Stimulated activated CD8-positive, alpha-beta memory T cell treated with anti-CD3 and anti-CD28 coated beads, Interleukin-15, amount 100 ng/mL, for 4 hours (primary cell): ENCODE data around the gene DLST.
"Not testable (repeated sequence)": the region's sequence is repeated elsewhere in the genome, so short reads cannot be mapped to it uniquely, and the experiment has no call there.

Source experiments
- DNase-seq, 2 donors: peaks; one replicate each; pipeline ENCODE4 v3.0.0-alpha.2; 2020; ENCODE audit warnings: low read depth in 2 of 2

DLST gene

DNA sequence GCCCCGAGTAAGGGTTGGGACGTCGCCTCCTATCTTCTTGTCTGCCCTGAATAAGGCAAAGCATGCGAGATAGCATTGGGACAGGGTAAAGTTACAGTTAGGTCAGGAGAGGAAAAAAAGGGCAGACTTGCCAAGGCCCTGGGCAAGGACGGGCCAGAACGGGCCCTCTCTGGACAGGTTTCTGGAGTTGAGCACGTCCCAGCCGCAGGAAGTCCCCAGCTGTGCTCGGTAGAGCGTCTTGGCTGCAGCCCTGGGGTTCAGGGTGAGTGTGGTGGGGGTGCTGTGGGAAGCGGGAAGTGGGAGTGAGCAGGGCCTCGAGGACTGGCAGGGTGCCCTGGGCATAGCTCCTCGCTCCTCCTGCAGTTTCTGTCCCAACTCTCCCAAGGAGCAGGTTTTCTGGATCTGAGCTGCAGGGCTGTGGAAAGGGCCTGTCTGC is 35.9 kb downstream of the DLST start:
- DNase-seq = no peak

DNA sequence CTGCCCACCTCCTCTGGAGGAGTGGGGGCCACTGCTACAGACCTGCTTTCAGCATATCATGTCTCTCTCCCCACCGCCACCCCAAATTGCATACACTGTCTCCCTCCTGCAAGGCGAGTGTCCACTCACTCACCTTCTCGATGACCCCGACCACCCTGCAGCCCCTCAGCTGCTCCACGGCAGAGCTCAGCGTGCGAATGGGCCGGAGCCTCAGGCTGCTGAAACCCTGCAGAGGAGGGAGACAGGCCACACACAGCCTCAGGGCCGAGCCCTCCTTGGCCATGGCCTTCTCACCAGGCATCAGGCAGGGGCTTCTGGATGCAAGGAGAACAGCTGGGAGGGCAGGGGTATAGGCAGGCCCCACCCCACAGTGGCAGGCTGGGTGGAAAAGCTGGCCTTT is 36.7 kb downstream of the DLST start:
- DNase-seq = no peak

DNA sequence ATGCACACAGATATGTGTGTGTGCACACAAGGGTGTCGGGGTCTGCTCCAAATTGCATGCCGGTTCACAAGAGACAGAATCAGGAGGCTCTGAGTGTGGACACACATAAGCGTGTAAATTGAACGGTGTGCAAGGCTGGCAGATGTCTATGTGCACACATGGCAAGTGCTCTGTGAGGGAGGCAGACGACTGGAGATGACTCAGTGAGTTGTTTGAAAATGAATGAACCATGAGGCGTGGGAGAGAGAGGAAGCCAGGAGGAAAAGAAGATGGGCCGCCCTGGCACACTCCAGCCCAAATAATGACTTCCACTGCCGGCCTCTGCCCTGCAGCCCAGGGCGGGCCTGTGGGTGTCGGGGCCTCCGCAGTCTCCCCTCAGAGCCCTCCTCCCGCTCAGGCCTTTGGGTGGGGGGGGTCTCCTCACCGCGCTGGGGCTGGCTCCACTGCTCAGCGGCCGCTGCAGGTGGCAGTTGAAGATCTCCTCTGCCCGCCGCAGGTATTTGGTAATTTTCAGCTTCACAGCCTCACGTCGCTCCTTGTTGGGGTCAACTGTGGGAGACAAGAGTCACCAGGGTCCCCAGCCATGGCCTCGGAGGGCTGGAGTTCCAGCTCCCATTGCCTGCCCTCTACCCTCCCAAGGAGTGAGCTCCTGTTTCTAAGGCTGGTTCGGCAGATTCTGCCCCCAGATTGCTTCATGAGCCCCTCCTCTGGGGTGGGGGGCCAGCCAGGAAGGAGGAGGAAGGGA is 37.9 kb downstream of the DLST start:
- DNase-seq = no peak

DNA sequence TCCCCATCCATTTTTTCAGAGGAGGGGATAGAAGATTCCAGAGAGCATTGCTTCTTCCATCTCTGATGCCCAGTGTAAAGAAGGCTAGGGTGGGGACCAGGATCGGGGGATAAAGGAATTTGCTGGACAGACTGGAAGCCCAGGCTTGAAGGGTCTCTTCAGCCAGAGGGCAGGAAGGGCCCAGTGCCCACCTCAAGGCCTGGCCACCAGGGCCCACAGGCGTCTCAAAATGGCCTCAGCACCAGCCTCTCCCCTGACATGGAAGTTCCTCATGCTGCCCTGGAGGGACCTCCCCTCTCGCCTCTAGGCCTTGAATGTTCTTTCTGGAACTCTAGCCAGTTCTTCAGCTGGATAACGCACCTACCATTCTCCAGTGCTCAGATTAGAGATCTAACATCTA is 38.6 kb downstream of the DLST start:
- DNase-seq = no peak

- DNase-seq = no peak
Measured at GRCh38 chr14:74921053-74921620, 39.4 kb downstream of the DLST start.

- DNase-seq = no peak
Measured at GRCh38 chr14:74921987-74922751, 40.5 kb downstream of the DLST start.

DNA sequence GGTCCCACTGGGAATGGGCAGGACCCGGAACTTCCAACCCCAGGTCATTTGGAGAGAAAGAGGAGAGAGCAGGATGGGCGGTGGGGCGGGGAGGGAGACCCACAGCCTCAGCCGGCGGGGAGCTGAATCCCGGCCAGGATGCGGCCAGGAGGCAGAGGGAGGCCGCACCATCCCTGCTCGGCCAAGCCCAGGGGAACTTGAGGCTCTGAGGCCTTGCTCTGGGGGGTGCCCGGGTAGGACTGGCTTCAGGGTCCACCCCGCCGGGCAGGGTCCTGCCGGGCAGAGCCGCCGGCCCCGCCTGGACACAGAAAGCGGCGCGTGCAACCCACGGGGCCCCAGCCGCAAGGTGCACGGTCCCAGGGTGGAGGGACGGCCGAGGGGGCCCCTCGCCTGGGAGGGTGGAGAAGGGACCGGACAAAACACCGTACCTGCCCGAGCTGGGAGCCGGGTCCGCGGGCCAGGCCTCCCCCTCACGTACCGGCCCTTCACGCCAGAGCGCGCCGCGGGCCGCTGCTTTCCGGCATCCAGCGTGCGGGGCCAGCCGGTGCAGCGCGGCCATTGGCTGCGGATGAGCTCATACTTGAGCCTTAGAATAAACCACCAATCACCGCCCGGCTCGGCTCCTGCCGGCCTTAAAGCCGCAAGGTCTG is 41.2 kb downstream of the DLST start, which contains the start of gene RPS6KL1:
Gene RPS6KL1 (minus strand): TSS at position 509 of the 650 bp plus-strand sequence. CDS start 1,719 bp downstream, outside the sequence.
- peak; percentile 12 to 19 for DNase-seq

DNA sequence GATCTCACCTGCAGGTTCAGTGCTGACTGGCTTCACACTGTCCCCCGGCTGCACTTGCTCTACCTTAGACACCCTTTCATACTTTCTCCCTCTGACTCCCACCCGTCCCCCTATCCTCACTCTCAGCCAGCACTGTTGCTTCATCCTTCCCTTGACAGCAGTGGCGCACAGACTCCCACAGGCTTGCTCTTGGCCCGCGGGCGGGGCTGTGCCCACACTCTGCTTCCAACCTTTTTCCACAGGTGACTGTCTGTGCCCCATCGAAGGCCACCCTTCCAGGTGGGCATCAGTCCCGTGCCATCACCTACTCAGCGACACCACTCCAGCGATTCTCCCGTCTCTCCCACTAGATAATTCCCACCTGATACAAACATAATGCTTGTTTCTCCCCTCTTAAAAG is 42.3 kb downstream of the DLST start:
- no peak for DNase-seq

- no peak for DNase-seq
Measured at GRCh38 chr14:74927225-74927624, 45.5 kb downstream of the DLST start.

DNA sequence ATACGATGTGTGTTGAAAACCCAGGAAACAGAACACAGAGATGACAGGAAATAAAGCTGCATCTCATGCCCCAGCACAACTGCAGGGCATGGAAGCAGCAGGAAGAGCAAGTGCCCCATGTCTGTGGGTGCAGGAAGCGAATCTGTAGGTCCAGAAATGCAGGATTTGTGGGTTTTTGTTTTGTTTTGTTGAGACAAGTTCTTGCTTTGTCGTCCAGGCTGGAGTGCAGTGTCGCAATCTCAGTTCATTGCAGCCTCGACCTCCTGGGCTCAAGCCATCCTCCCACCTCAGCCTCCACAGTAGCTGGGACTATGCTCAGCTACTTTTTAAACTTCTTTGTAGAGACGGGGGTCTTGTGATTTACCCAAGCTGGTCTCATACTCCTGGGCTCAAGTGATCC is 47.5 kb downstream of the DLST start:
- DNase-seq = no peak

GRCh38 chr14:74931744-74932143 is 50.0 kb downstream of the DLST start:
- DNase-seq = not testable (repeated sequence)

- DNase-seq = no peak
Measured at GRCh38 chr14:74932401-74932901, 50.7 kb downstream of the DLST start.

DNA sequence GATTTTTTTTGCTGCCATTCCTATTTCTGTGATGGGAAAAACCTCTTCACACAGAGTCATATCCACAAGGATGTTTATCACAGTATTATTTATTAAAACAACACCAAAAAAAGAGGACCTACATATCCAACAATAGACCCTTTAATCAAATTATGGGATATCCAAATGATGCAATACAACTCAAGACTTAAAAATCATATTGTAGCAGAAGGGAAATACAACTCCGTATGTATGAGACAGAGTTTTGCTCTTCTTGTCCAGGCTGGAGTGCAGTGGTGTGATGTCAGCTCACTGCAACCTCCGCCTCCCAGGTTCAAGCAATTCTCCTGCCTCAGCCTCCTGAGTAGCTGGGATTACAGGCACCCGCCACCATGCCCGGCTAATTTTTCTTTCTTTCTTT is 51.2 kb downstream of the DLST start:
- DNase-seq = not testable (repeated sequence)

DNA sequence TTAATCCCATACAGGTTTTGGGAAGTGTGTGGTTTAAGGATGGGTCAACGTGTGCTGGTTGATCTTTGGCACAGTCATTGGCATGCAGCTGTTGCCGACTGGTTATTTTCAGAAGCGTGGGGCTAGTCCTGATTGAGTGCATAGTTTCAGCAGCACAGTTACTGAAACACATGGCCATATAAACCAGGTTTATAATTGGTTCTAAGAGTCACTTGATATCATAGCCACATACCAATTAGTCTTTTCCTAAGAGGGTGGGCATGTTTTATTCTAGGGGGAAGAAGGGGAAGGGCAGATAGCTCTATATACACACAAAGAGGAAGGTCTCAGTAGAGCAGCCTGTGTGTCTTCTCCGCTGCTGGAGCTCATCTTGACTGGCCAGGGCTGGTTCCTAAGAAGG is 52.3 kb downstream of the DLST start:
- no peak for DNase-seq

GRCh38 chr14:74934476-74935359 is 53.0 kb downstream of the DLST start:
- no peak for DNase-seq

GRCh38 chr14:74935360-74935680 is 53.6 kb downstream of the DLST start:
- no peak for DNase-seq

DNA sequence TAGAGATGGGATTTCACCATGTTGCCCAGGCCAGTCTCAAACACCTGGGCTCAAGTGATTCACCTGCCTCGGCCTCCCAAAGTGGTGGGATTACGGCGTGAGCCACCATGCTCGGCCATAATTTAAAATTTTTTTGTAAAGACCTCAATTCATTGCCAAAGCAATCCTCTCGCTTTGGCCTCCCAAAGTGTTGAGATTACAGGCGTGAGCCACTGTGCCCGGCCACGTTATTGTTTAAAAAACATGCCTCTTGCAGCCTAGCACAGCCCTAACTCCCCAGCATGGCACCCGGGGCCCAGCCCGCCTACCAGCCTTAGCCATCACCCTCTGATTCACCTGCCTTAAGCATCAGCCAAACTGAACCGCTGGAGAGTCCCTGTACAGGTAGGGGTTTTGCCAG is 54.4 kb downstream of the DLST start:
- no peak for DNase-seq

DNA sequence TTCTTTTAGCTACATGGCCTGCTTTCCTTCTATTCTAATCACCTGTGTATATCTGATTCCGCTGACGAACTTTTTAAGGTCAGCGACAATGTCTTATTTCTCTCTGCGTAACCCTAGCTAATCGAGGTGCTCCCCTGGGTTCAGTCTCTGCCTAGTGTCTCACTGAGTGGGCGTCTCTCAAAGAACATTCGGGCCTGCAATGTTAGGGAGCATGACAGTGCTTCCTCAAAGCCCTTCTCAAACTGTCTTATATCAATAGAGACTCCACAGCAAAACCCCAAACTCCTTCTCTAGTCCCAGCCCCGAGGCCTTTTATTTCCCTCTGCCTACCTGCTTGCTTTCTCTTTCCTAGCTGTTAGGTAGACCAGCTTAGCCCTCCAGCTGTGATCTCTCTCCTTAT is 55.0 kb downstream of the DLST start:
- no peak for DNase-seq

DNA sequence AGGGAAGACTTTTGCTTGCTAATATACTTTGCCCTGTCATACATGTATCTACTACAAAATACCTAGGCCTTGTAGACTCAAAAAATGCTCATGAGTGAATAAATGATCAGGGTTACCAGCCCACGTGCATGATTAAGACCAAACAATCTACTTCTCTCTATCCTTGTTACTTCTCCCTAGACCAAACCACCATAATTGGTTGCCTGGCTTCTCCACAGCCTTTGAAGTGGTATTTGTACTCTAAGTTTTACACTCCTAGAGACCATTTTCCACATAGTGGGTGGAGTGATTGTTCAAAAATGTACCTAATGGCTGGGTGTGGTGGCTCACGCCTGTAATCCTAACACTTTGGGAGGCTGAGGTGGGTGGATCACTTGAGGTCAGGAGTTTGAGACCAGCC is 55.5 kb downstream of the DLST start:
- DNase-seq = no peak

DNA sequence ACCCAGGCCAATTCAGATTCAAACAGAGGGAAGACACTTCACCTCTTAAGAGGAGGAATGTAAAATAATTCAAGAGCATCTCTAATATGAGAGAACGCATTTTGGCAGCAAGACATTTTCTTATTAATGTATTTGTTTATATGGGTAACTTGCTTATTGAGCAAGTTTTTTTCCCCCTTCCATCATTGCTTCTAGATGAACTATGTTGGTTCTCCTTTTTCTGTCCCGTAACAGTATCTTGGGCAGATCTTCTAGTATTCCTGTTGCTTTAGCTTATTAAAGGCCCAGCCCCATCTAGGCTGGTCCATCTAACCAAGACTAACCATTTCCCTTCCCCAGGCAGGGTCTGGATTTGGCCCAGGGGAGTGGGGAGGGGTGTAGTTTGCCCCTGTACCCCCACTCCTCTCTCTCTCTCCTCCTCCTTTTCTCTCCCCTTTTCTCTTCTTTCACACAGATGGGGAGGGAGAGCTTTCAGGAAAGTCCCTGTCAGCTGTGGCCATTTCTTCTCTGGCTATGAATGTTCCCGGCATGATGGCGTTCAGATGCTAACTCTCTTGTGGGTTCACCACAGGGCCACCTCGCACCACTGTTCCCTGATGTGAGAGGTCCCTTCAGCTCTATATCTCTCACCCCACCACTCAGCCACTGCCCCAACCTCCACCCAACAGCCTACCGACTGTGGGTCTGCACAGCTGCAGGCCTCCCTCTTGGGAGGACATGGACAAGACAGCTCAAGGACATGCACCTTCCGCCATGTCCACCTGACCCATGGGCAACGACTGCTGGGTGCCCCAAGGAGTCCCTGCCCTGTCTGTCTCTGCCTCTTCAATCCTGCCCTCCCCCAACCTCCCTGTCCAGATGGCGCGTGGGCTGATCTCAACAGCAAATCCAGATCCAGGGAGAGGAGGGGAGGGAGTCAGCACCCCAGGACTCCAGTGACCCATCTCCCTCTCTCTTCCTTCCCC is 57.1 kb downstream of the DLST start:
- no peak for DNase-seq
